Measurements from ENCODE around the gene CDC27.
"Not testable (repeated sequence)": the region's sequence is repeated elsewhere in the genome, so short reads cannot be mapped to it uniquely, and the experiment has no call there.

The CDC27 gene

DNA sequence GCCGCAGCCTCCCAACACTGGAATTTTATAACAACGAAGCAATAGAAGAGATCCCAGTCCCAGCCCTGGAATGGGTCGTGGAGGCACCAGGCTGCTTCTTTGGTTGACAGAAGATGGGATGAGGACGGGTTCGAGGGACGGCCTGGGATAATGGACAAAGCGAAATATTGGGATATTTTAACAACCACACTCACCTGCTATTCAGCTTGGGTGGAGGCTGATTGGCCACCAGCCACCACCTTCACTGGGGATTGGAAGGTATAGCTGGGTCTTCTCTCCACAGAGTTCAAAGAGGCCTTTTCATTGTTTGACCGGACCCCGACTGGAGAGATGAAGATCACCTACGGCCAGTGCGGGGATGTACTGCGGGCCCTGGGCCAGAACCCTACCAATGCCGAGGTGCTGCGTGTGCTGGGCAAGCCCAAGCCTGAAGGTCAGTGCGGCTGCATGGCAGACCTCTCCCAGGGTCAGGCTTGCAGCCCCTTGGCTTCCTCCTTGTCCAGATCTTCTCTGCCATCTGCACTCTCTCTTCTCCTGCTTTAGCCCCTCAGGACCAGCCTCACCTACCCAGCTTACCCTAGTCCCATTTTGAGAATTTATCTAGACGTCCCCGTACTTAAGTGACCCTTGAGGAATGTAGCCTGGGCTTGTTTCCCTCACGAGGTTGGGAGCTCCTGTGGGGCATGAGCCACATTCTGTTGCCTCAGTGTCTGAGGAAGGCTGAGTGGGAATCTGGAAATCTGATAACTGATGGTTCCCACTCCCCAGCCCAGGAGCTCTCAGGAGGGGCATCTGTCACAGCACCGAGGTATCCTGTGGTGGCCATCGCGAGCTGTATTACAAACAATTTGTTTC lies 30.8 kb upstream of the CDC27 start:
- no peaks in the 10 kb centered on the region for H3K79me1 ChIP-seq (replicated peaks; ENCODE audit: low read length, poor library complexity, severe bottlenecking)
- no peak overlapping the region for H3K9ac ChIP-seq (ENCODE audit: low read length)
- H3K36me3 ChIP-seq (ENCODE audit: control insufficient read depth in 1 of 2, insufficient read depth in 2 of 2, low read depth in 1 of 2, low read length in 2 of 2): no peaks in the 10 kb centered on the region
- peak overlapping the region in 1 of 2 experiments; percentile 42 for H3K23ac ChIP-seq (ENCODE audit: low read length in 2 of 2)
- no peak overlapping the region for H3K27ac ChIP-seq (ENCODE audit: low read length, poor library complexity, severe bottlenecking)
- no peak overlapping the region for H3K14ac ChIP-seq (ENCODE audit: low read length in 2 of 2)
- no peak overlapping the region for H2BK12ac ChIP-seq (ENCODE audit: low read length in 2 of 2)
- no peak for DNase-seq
- H3K4me3 ChIP-seq (ENCODE audit: insufficient read depth in 1 of 2, low read depth in 1 of 2, low read length in 2 of 2): peak overlapping the region in 1 of 2 experiments; percentile 8
- H2AFZ ChIP-seq (ENCODE audit: low read depth, low read length): no peak overlapping the region
- WGBS: 88% methylated on average over 16 of the region's 21 CpGs
- H3K27me3 ChIP-seq (ENCODE audit: control insufficient read depth in 1 of 2, insufficient read depth in 1 of 2, low read length in 2 of 2): no peaks in the 10 kb centered on the region
- H3K18ac ChIP-seq (ENCODE audit: low read depth in 1 of 2, low read length in 2 of 2): no peak overlapping the region
- no peak overlapping the region for H2BK5ac ChIP-seq (ENCODE audit: low read depth, low read length, poor library complexity, severe bottlenecking)
- no peak overlapping the region for H3K4me2 ChIP-seq (ENCODE audit: low read length, poor library complexity, severe bottlenecking)
- H2BK120ac ChIP-seq (ENCODE audit: low read depth, low read length): no peak overlapping the region
- peaks cover 5% of the 10 kb centered on the region for H3K4me1 ChIP-seq (ENCODE audit: control insufficient read depth, insufficient read depth, low read depth, low read length)
- H4K8ac ChIP-seq (ENCODE audit: low read length): no peak overlapping the region
- H2BK15ac ChIP-seq (ENCODE audit: low read depth, poor library complexity, severe bottlenecking): no peak overlapping the region
- H3K9me3 ChIP-seq (ENCODE audit: control insufficient read depth, low read length): no peaks in the 10 kb centered on the region
- H4K91ac ChIP-seq (ENCODE audit: low read length): no peak overlapping the region
- H2AK5ac ChIP-seq (ENCODE audit: low read length, severe bottlenecking): peak overlapping the region; percentile 75
- H3K4ac ChIP-seq (ENCODE audit: low read depth in 1 of 2, low read length in 2 of 2): peak overlapping the region in 1 of 2 experiments; percentile 27

DNA sequence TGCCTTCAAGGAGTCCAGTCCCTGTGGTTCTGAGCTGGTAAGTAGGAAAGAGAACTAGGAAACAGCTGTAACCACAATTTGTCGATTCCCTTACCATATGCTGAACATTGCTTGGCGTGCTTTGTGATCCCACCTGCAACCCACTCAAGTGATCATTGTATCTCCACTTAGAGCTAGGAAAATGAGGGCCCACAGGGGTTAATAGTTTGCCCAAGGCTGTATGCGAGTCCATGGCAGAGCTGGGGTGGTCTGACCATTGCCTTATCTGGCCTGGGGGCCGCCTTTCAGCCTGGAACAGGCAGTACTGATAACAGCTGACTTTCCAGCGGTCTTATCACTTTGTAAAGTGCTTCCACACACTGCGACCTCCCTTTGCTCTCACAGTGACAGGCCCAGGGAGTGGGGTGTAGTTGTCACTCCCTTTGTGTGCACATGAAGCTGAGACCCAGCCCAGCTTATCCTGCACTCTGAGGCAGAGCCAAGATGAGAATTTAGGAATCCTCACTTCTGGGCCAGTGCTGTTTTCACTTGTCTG lies 29.9 kb upstream of the CDC27 start:
- H3K18ac ChIP-seq (ENCODE audit: low read depth in 1 of 2, low read length in 2 of 2): peak overlapping the region in 1 of 2 experiments; percentile 31
- no peaks in the 10 kb centered on the region for H3K36me3 ChIP-seq (ENCODE audit: control insufficient read depth in 1 of 2, insufficient read depth in 2 of 2, low read depth in 1 of 2, low read length in 2 of 2)
- WGBS: 48% methylated on average over 6 of the region's 6 CpGs
- H3K4me2 ChIP-seq (ENCODE audit: low read length, poor library complexity, severe bottlenecking): no peak overlapping the region
- H2BK12ac ChIP-seq (ENCODE audit: low read length in 2 of 2): no peak overlapping the region
- no peak overlapping the region for H2BK5ac ChIP-seq (ENCODE audit: low read depth, low read length, poor library complexity, severe bottlenecking)
- DNase-seq: no peak
- no peak overlapping the region for H3K23ac ChIP-seq (ENCODE audit: low read length in 2 of 2)
- no peak overlapping the region for H3K4ac ChIP-seq (ENCODE audit: low read depth in 1 of 2, low read length in 2 of 2)
- no peaks in the 10 kb centered on the region for H3K27me3 ChIP-seq (ENCODE audit: control insufficient read depth in 1 of 2, insufficient read depth in 1 of 2, low read length in 2 of 2)
- H3K9ac ChIP-seq (ENCODE audit: low read length): no peak overlapping the region
- no peaks in the 10 kb centered on the region for H3K79me1 ChIP-seq (replicated peaks; ENCODE audit: low read length, poor library complexity, severe bottlenecking)
- peak overlapping the region; percentile 64 for H2AK5ac ChIP-seq (ENCODE audit: low read length, severe bottlenecking)
- peak overlapping the region; percentile 58 for H4K91ac ChIP-seq (ENCODE audit: low read length)
- H3K27ac ChIP-seq (ENCODE audit: low read length, poor library complexity, severe bottlenecking): no peak overlapping the region
- H3K9me3 ChIP-seq (ENCODE audit: control insufficient read depth, low read length): no peaks in the 10 kb centered on the region
- no peak overlapping the region for H2BK120ac ChIP-seq (ENCODE audit: low read depth, low read length)
- H3K14ac ChIP-seq (ENCODE audit: low read length in 2 of 2): no peak overlapping the region
- H4K8ac ChIP-seq (ENCODE audit: low read length): peak overlapping the region; percentile 5
- H3K4me3 ChIP-seq (ENCODE audit: insufficient read depth in 1 of 2, low read depth in 1 of 2, low read length in 2 of 2): no peak overlapping the region
- no peak overlapping the region for H2AFZ ChIP-seq (ENCODE audit: low read depth, low read length)
- peaks cover 3% of the 10 kb centered on the region for H3K4me1 ChIP-seq (ENCODE audit: control insufficient read depth, insufficient read depth, low read depth, low read length)
- H2BK15ac ChIP-seq (ENCODE audit: low read depth, poor library complexity, severe bottlenecking): no peak overlapping the region

DNA sequence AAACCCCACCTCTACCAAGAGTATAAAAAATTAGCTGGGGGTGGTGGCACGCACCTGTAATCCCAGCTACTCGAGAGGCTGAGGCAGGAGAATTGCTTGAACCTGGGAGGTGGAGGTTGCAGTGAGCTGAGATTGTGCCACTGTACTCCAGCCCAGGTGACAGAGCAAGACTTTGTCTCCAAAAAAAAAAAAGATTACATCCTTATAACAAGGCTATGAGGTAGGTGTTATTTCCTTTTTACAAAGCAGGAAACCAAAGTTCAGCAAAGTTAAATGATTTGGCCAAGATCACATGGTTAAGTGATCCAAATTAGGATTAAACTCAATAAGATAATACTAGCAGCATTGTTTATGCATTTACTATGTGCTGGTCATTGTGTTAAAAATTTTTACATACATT lies 28.2 kb upstream of the CDC27 start:
- WGBS: no CpG with 5 or more reads among the region's 2 CpGs
- H2BK15ac ChIP-seq (ENCODE audit: low read depth, poor library complexity, severe bottlenecking); H3K23ac ChIP-seq (ENCODE audit: low read length in 2 of 2): not testable (repeated sequence)

DNA sequence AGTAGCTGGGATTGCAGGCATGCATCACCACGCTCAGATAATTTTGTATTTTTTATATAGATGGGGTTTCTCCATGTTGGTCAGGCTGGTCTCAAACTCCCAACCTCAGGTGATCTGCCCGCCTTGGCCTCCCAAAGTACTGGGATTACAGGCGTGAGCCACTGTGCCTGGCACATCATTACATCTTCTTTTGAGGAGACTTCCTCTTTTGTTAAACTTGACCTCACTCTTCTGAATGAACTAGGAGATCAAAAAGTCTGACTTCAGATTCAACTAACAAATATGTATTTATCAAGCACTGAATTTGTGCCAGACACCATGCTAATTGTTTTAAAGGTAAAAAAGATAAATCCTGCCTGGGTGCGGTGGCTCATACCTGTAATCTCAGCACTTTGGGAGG lies 27.7 kb upstream of the CDC27 start:
- H3K4me2 ChIP-seq (ENCODE audit: low read length, poor library complexity, severe bottlenecking); H3K4me1 ChIP-seq (ENCODE audit: control insufficient read depth, insufficient read depth, low read depth, low read length); DNase-seq; H3K14ac ChIP-seq (ENCODE audit: low read length in 2 of 2); H3K4ac ChIP-seq (ENCODE audit: low read depth in 1 of 2, low read length in 2 of 2); H4K8ac ChIP-seq (ENCODE audit: low read length); H3K23ac ChIP-seq (ENCODE audit: low read length in 2 of 2); H3K4me3 ChIP-seq (ENCODE audit: insufficient read depth in 1 of 2, low read depth in 1 of 2, low read length in 2 of 2); H2BK15ac ChIP-seq (ENCODE audit: low read depth, poor library complexity, severe bottlenecking); H3K18ac ChIP-seq (ENCODE audit: low read depth in 1 of 2, low read length in 2 of 2); H2AFZ ChIP-seq (ENCODE audit: low read depth, low read length); H2BK5ac ChIP-seq (ENCODE audit: low read depth, low read length, poor library complexity, severe bottlenecking); H3K9ac ChIP-seq (ENCODE audit: low read length); H2BK120ac ChIP-seq (ENCODE audit: low read depth, low read length); H3K36me3 ChIP-seq (ENCODE audit: control insufficient read depth in 1 of 2, insufficient read depth in 2 of 2, low read depth in 1 of 2, low read length in 2 of 2); H2BK12ac ChIP-seq (ENCODE audit: low read length in 2 of 2); H2AK5ac ChIP-seq (ENCODE audit: low read length, severe bottlenecking); H3K27me3 ChIP-seq (ENCODE audit: control insufficient read depth in 1 of 2, insufficient read depth in 1 of 2, low read length in 2 of 2); H3K79me1 ChIP-seq (replicated peaks; ENCODE audit: low read length, poor library complexity, severe bottlenecking); H3K9me3 ChIP-seq (ENCODE audit: control insufficient read depth, low read length); H4K91ac ChIP-seq (ENCODE audit: low read length); H3K27ac ChIP-seq (ENCODE audit: low read length, poor library complexity, severe bottlenecking): not testable (repeated sequence)
- 99% methylated on average over 4 of the region's 4 CpGs for WGBS

More for the DNA sequence above, 28.2 kb upstream of the CDC27 start:
- H2BK5ac ChIP-seq (ENCODE audit: low read depth, low read length, poor library complexity, severe bottlenecking); H3K36me3 ChIP-seq (ENCODE audit: control insufficient read depth in 1 of 2, insufficient read depth in 2 of 2, low read depth in 1 of 2, low read length in 2 of 2); DNase-seq; H3K14ac ChIP-seq (ENCODE audit: low read length in 2 of 2); H3K4me2 ChIP-seq (ENCODE audit: low read length, poor library complexity, severe bottlenecking); H2BK12ac ChIP-seq (ENCODE audit: low read length in 2 of 2); H3K9me3 ChIP-seq (ENCODE audit: control insufficient read depth, low read length); H4K8ac ChIP-seq (ENCODE audit: low read length); H2AK5ac ChIP-seq (ENCODE audit: low read length, severe bottlenecking); H2BK120ac ChIP-seq (ENCODE audit: low read depth, low read length); H3K9ac ChIP-seq (ENCODE audit: low read length); H4K91ac ChIP-seq (ENCODE audit: low read length); H3K27me3 ChIP-seq (ENCODE audit: control insufficient read depth in 1 of 2, insufficient read depth in 1 of 2, low read length in 2 of 2); H3K79me1 ChIP-seq (replicated peaks; ENCODE audit: low read length, poor library complexity, severe bottlenecking); H3K27ac ChIP-seq (ENCODE audit: low read length, poor library complexity, severe bottlenecking); H3K18ac ChIP-seq (ENCODE audit: low read depth in 1 of 2, low read length in 2 of 2); H3K4ac ChIP-seq (ENCODE audit: low read depth in 1 of 2, low read length in 2 of 2); H3K4me3 ChIP-seq (ENCODE audit: insufficient read depth in 1 of 2, low read depth in 1 of 2, low read length in 2 of 2); H2AFZ ChIP-seq (ENCODE audit: low read depth, low read length); H3K4me1 ChIP-seq (ENCODE audit: control insufficient read depth, insufficient read depth, low read depth, low read length): not testable (repeated sequence)
